ENCODE results near the gene SCART1.

- TF ChIP-seq CTCF (IDR thresholded peaks at IDR 0.05; ENCODE audit: low read depth, low read length, poor library complexity, severe bottlenecking) (no peak), EZH2phosphoT487 (IDR thresholded peaks at IDR 0.05; ENCODE audit: borderline replicate concordance, low read length) (no peak)
Measured at GRCh38 chr10:133445268-133445732, 8.4 kb upstream of the SCART1 start.
